ENCODE results near the gene TRPV3. TPM values are rescaled to one million over a fixed set of nuclear protein-coding genes. Genes with fewer than 3 reads are reported as not detected.

The TRPV3 gene
- not detected in 2 replicates for total RNA-seq

GRCh38 chr17:3557768-3558583 is at the start of gene TRPV3:
Gene TRPV3 (minus strand): TSS chr17:3557812. CDS start chr17:3554850, 2,962 bp downstream.

GRCh38 chr17:3475812-3476610 is 81.6 kb downstream of the TRPV3 start, which contains the start of gene ASPA:
Gene ASPA (plus strand): TSS chr17:3475997. CDS start chr17:3476160, 163 bp downstream.

GRCh38 chr17:3471599-3471998 is 86.0 kb downstream of the TRPV3 start, which contains the start of gene SPATA22:
Gene SPATA22 (minus strand): TSS chr17:3471819. CDS start chr17:3469325, 2,494 bp downstream.

Other genes starting within 250 kb of the TRPV3 start
- not detected in 2 replicates for gene OR3A2, start 171.5 kb downstream of the TRPV3 start, total RNA-seq
- gene OR1E1, start 159.4 kb downstream of the TRPV3 start, total RNA-seq = not detected in 2 replicates
- not detected in 2 replicates for gene OR3A3, start 146.4 kb downstream of the TRPV3 start, total RNA-seq
- gene OR1E2, start 124.0 kb downstream of the TRPV3 start, total RNA-seq = not detected in 2 replicates
- gene SPATA22, start 86.0 kb downstream of the TRPV3 start, total RNA-seq = not detected in 2 replicates
- gene ASPA, start 81.8 kb downstream of the TRPV3 start, total RNA-seq = 0.13 TPM in 1 of 2 replicates, not detected in the other
- 0.27 and 0.59 TPM in 2 replicates for gene TRPV1, start 51.6 kb upstream of the TRPV3 start, total RNA-seq
- 20.5 and 24.3 TPM in 2 replicates for gene SHPK, start 78.4 kb upstream of the TRPV3 start, total RNA-seq
- gene CTNS, start 78.9 kb upstream of the TRPV3 start, total RNA-seq = 36.9 and 54.7 TPM in 2 replicates
- 452 and 507 TPM in 2 replicates for gene TAX1BP3, start 110.8 kb upstream of the TRPV3 start, total RNA-seq
- gene EMC6, start 111.0 kb upstream of the TRPV3 start, total RNA-seq = 16.7 and 30.0 TPM in 2 replicates
- 3.9 and 6.0 TPM in 2 replicates for gene P2RX5, start 138.3 kb upstream of the TRPV3 start, total RNA-seq
- 9.4 and 10.9 TPM in 2 replicates for gene HASPIN, start 166.1 kb upstream of the TRPV3 start, total RNA-seq
- 34.0 and 35.7 TPM in 2 replicates for gene ITGAE, start 243.4 kb upstream of the TRPV3 start, total RNA-seq